H1 (cell line): ENCODE data around the gene LRRTM4.

Experiments used
- ATF3 ChIP-seq: IDR thresholded peaks from 2 replicates; pipeline ENCODE4 v1.6.1; 2011; ENCODE audit warnings: low read depth, mild to moderate bottlenecking, low read length; ENCODE audit not compliant: insufficient read depth
- CEBPB ChIP-seq: IDR thresholded peaks from 2 replicates; pipeline ENCODE4 v1.6.1; 2012; ENCODE audit warnings: low read depth, low read length
- CHD2 ChIP-seq: IDR thresholded peaks from 2 replicates; pipeline ENCODE4 v1.6.1; 2012; ENCODE audit warnings: low read length, improper control_type of control experiment
- CREB1 ChIP-seq: IDR thresholded peaks from 2 replicates; pipeline ENCODE4 v1.6.1; 2012; ENCODE audit warnings: inconsistent platforms
- CTCF ChIP-seq, 3 experiments: IDR thresholded peaks; 1 replicate in 2 of 3; 2 replicates in 1 of 3; pipeline versions ENCODE4 v1.5.1 to v1.6.1; 2011; ENCODE audit warnings: low read length in 3 of 3, mild to moderate bottlenecking in 3 of 3, inconsistent platforms in 2 of 3, low read depth in 1 of 3, moderate library complexity in 1 of 3; ENCODE audit not compliant: insufficient read depth in 1 of 3; ENCODE audit errors: control extremely low read depth in 1 of 3
- EP300 ChIP-seq, 2 experiments: IDR thresholded peaks; 1 replicate in 1 of 2; 2 replicates in 1 of 2; pipeline ENCODE4 v1.6.1; 2011 to 2012; ENCODE audit warnings: low read depth in 2 of 2, low read length in 2 of 2, mild to moderate bottlenecking in 2 of 2, borderline replicate concordance in 1 of 2, inconsistent platforms in 1 of 2, moderate library complexity in 1 of 2
- MAX ChIP-seq: IDR thresholded peaks from 2 replicates; pipeline ENCODE4 v1.6.1; 2012; ENCODE audit warnings: inconsistent platforms
- POLR2A ChIP-seq, 2 experiments: IDR thresholded peaks; 1 replicate in 1 of 2; 2 replicates in 1 of 2; pipeline ENCODE4 v1.6.1; 2011; ENCODE audit warnings: low read depth in 2 of 2, low read length in 2 of 2, mild to moderate bottlenecking in 2 of 2; ENCODE audit errors: control extremely low read depth in 1 of 2
- RFX5 ChIP-seq: IDR thresholded peaks from 2 replicates; pipeline ENCODE4 v1.6.1; 2011; ENCODE audit warnings: low read depth, low read length, improper control_type of control experiment, borderline replicate concordance
- SP1 ChIP-seq: IDR thresholded peaks from 2 replicates; pipeline ENCODE4 v1.6.1; 2011; ENCODE audit warnings: low read depth, low read length
- TAF1 ChIP-seq: IDR thresholded peaks from 2 replicates; pipeline ENCODE4 v1.6.1; 2011; ENCODE audit warnings: mild to moderate bottlenecking, low read depth, low read length
- USF2 ChIP-seq: IDR thresholded peaks from 2 replicates; pipeline ENCODE4 v1.6.1; 2011; ENCODE audit warnings: low read length, improper control_type of control experiment

DNA sequence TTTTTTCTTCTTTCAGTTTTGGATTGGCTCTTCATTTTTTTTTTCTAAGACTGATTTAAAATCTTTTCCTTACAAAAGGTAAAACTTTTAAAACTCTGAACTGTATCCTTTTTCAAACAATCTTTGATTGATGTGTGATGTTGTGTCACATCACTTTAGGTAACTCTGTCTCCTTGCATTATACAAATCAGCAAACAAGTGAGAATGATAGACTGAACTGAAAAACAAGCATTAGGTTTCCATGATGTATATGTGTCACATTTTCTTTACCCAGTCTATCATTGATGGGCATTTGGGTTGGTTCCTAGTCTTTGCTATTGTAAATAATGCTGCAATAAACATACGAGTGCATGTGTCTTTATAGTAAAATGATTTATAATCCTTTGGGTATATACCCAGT is 655.7 kb downstream of the LRRTM4 start:
- TF ChIP-seq EP300 (IDR thresholded peaks at IDR 0.05; ENCODE audit: borderline replicate concordance in 1 of 2, low read depth in 2 of 2, low read length in 2 of 2) (no peak), TAF1 (no peak), CTCF (IDR thresholded peaks at IDR 0.05; ENCODE audit: control extremely low read depth in 1 of 3, insufficient read depth in 1 of 3, low read depth in 1 of 3, low read length in 3 of 3) (no peak), RFX5 (no peak), ATF3 (no peak), POLR2A (IDR thresholded peaks at IDR 0.05; ENCODE audit: control extremely low read depth in 1 of 2, low read depth in 2 of 2, low read length in 2 of 2) (no peak), CHD2 (no peak), CEBPB (no peak), SP1 (no peak), USF2 (no peak), MAX (no peak), CREB1 (no peak)
